Measurements from ENCODE around the gene ANGEL2.

The ANGEL2 gene

GRCh38 chr1:212949771-212950170, 65.9 kb downstream of the ANGEL2 start:
- TF ChIP-seq POLR2A (IDR thresholded peaks at IDR 0.05; ENCODE audit: low read depth, low read length) (no peak), POU2F2 (IDR thresholded peaks at IDR 0.05; ENCODE audit: low read depth, low read length) (no peak), PAX5 (IDR thresholded peaks at IDR 0.05; ENCODE audit: insufficient read depth, low read length, severe bottlenecking) (no peak), SPI1 (IDR thresholded peaks at IDR 0.05; ENCODE audit: low read depth, low read length) (no peak), TAF1 (IDR thresholded peaks at IDR 0.05; ENCODE audit: low read depth, low read length) (no peak), POLR2AphosphoS5 (IDR thresholded peaks at IDR 0.05; ENCODE audit: low read depth, low read length) (no peak)
- DNase-seq (ENCODE audit: insufficient read length, low spot score) (no peak), FAIRE-seq (no peak)

DNA sequence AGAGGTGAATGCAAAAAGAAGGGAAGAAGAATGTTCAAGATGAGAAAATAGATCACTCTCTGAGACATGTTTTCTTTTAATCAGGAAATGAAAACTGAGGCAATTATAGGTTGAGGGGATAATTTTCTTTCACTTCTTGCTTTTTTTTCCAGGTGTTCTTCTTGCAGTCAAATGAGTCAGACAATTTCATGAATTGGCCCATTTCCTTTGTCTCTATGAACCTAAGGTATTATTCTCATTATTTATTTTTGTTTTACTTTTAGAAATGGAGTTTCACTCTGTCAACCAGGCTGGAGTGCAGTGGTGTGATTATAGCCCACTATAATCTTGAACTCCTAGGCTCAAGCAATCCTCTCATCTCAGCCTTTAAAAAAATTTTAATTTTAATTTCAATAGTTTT, 68.8 kb downstream of the ANGEL2 start:
- FAIRE-seq: no peak

GRCh38 chr1:212945463-212946160, 70.1 kb downstream of the ANGEL2 start:
- DNase-seq (ENCODE audit: insufficient read length, low spot score): no peak
- TF ChIP-seq SPI1 (IDR thresholded peaks at IDR 0.05; ENCODE audit: low read depth, low read length) (no peak), TAF1 (IDR thresholded peaks at IDR 0.05; ENCODE audit: low read depth, low read length) (no peak), POLR2A (IDR thresholded peaks at IDR 0.05; ENCODE audit: low read depth, low read length) (no peak), POLR2AphosphoS5 (IDR thresholded peaks at IDR 0.05; ENCODE audit: low read depth, low read length) (no peak), PAX5 (IDR thresholded peaks at IDR 0.05; ENCODE audit: insufficient read depth, low read length, severe bottlenecking) (no peak), POU2F2 (IDR thresholded peaks at IDR 0.05; ENCODE audit: low read depth, low read length) (no peak)
- peak; percentile 62 for FAIRE-seq

More for the DNA sequence above, 68.8 kb downstream of the ANGEL2 start:
- TF ChIP-seq POLR2AphosphoS5 (IDR thresholded peaks at IDR 0.05; ENCODE audit: low read depth, low read length) (no peak), SPI1 (IDR thresholded peaks at IDR 0.05; ENCODE audit: low read depth, low read length) (peak; percentile 69)
- DNase-seq (ENCODE audit: insufficient read length, low spot score): no peak

DNA sequence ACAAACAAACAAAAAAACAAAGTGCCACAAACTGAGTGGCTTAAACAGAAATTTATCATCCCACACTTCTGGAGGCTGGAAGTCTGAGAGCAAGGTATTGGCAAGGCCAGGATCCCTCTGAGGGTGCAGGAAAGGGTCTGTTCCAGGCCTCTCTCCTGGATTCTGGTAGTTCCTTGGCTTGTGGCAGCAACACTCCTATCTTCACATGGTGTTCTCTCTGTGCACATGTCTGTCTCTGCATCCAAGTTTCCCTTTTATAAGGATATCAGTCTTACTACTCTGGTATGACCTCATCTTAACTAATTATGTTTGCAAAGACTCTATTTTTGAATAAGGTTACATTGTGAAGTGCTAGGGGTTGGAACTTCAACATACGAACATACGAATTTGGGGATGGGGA, 70.6 kb downstream of the ANGEL2 start:
- TF ChIP-seq POU2F2 (IDR thresholded peaks at IDR 0.05; ENCODE audit: low read depth, low read length) (no peak), POLR2A (IDR thresholded peaks at IDR 0.05; ENCODE audit: low read depth, low read length) (no peak), PAX5 (IDR thresholded peaks at IDR 0.05; ENCODE audit: insufficient read depth, low read length, severe bottlenecking) (no peak), SPI1 (IDR thresholded peaks at IDR 0.05; ENCODE audit: low read depth, low read length) (no peak), POLR2AphosphoS5 (IDR thresholded peaks at IDR 0.05; ENCODE audit: low read depth, low read length) (no peak), TAF1 (IDR thresholded peaks at IDR 0.05; ENCODE audit: low read depth, low read length) (no peak)
- DNase-seq (ENCODE audit: insufficient read length, low spot score) (no peak), FAIRE-seq (no peak)

DNA sequence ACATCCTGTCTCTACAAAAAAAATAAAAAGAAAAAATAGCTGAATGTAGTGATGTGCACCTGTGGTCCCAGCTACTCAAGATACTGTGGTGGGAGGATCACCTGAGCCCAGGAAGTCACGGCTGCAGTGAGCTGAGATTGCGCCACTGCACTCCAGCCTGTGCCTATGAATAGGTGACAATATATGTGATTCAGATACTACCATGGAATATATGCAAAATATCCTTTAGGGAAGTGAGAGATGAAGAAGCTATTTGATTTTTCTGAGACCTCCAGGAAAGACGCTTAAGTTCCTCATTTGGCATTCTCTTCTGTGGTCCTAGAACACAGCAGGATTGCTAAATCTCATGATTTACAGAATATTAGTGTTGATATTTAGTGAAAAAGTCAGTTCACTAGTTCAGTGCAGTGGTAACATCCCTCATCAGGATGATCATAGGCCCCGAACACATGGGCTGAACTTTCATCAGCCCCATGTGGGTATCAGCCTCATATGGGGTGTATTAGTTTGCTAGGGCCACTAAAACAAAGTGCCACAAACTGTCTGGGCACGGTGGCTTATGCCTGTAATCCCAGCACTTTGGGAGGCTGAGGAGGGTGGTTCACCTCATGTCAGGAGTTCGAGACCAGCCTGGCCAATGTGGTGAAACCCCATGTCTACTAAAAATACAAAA, 71.3 kb downstream of the ANGEL2 start:
- no peak for TF ChIP-seq POLR2AphosphoS5 (IDR thresholded peaks at IDR 0.05; ENCODE audit: low read depth, low read length)
- TF ChIP-seq SPI1 (IDR thresholded peaks at IDR 0.05; ENCODE audit: low read depth, low read length): peak; percentile 76
- DNase-seq (ENCODE audit: insufficient read length, low spot score) (no peak), FAIRE-seq (peak; percentile 82)

- peak; percentile 77 for FAIRE-seq
- TF ChIP-seq PAX5 (IDR thresholded peaks at IDR 0.05; ENCODE audit: insufficient read depth, low read length, severe bottlenecking): no peak
- TF ChIP-seq POLR2A (IDR thresholded peaks at IDR 0.05; ENCODE audit: low read depth, low read length): no peak
- no peak for TF ChIP-seq TAF1 (IDR thresholded peaks at IDR 0.05; ENCODE audit: low read depth, low read length)
- TF ChIP-seq POLR2AphosphoS5 (IDR thresholded peaks at IDR 0.05; ENCODE audit: low read depth, low read length): no peak
- TF ChIP-seq POU2F2 (IDR thresholded peaks at IDR 0.05; ENCODE audit: low read depth, low read length): no peak
- TF ChIP-seq SPI1 (IDR thresholded peaks at IDR 0.05; ENCODE audit: low read depth, low read length): no peak
Measured at GRCh38 chr1:212943393-212943710, 72.3 kb downstream of the ANGEL2 start.

DNA sequence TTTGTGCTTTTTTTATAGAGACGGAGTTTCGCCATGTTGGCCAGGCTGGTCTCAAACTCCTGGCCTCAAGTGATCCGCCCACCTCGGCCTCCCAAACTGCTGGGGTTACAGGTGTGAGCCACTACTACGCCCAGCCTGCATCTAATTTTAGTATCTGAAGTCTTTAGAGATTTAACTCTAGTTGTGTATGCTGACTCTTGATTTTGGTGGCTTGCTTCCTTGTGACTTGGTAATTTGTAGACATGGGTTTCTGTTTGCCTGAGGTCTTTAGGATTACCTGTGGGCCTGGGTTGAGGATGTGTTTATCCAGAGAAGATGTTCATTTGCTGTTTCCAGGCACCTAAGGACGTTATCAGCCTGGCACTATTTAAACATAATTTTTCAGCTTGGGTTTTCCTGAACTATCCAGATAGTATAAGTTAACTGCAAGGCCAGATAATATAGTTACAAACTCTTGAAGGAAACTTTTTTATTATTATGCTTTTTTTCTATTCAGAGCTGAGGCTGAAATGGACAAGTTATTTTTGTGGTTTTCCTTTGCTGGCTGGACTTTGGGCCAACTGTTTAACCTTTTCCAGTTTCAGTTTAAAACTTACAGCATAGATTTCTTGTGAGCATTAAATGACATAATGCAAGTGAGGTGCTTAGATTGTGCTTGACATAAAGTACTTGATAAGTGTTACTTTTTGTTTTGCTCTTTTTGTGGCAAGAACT, 72.8 kb downstream of the ANGEL2 start:
- TF ChIP-seq POU2F2 (IDR thresholded peaks at IDR 0.05; ENCODE audit: low read depth, low read length) (no peak), TAF1 (IDR thresholded peaks at IDR 0.05; ENCODE audit: low read depth, low read length) (no peak), SPI1 (IDR thresholded peaks at IDR 0.05; ENCODE audit: low read depth, low read length) (no peak), POLR2A (IDR thresholded peaks at IDR 0.05; ENCODE audit: low read depth, low read length) (no peak), PAX5 (IDR thresholded peaks at IDR 0.05; ENCODE audit: insufficient read depth, low read length, severe bottlenecking) (no peak), POLR2AphosphoS5 (IDR thresholded peaks at IDR 0.05; ENCODE audit: low read depth, low read length) (no peak)
- FAIRE-seq (no peak), DNase-seq (ENCODE audit: insufficient read length, low spot score) (no peak)

More at GRCh38 chr1:212943393-212943710, 72.3 kb downstream of the ANGEL2 start:
- DNase-seq (ENCODE audit: insufficient read length, low spot score): no peak

Measured in GM12891 (cell line).